Glutamatergic neuron (in vitro differentiated cells): Measurements from ENCODE around the gene MAST2. TPM values are rescaled to one million over a fixed set of nuclear protein-coding genes. Genes with fewer than 3 reads are reported as not detected.

Source experiments
- DNase-seq: peaks from one replicate; pipeline ENCODE4 v3.0.0; 2022
- H3K27ac Mint-ChIP-seq: one replicate; pipeline ENCODE4 v1.8.0; 2020; ENCODE audit warnings: mild to moderate bottlenecking, mixed read lengths, inconsistent platforms; ENCODE audit not compliant: unreplicated experiment
- H3K27me3 Mint-ChIP-seq: one replicate; pipeline ENCODE4 v1.8.0; 2020; ENCODE audit warnings: mild to moderate bottlenecking, moderate library complexity, mixed read lengths, inconsistent platforms; ENCODE audit not compliant: unreplicated experiment
- H3K36me3 Mint-ChIP-seq: one replicate; pipeline ENCODE4 v1.8.0; 2020; ENCODE audit warnings: mild to moderate bottlenecking, mixed read lengths, inconsistent platforms; ENCODE audit not compliant: unreplicated experiment
- H3K4me1 Mint-ChIP-seq: one replicate; pipeline ENCODE4 v1.8.0; 2020; ENCODE audit warnings: mild to moderate bottlenecking, low read depth, mixed read lengths, inconsistent platforms; ENCODE audit not compliant: unreplicated experiment
- H3K4me3 Mint-ChIP-seq: one replicate; pipeline ENCODE4 v1.8.0; 2020; ENCODE audit warnings: mild to moderate bottlenecking, mixed read lengths, inconsistent platforms; ENCODE audit not compliant: unreplicated experiment
- H3K9me3 Mint-ChIP-seq: one replicate; pipeline ENCODE4 v1.8.0; 2020; ENCODE audit warnings: mild to moderate bottlenecking, moderate library complexity, mixed read lengths, inconsistent platforms; ENCODE audit not compliant: unreplicated experiment
- CTCF ChIP-seq: fragments of 200-600 bp; sonication (generic); IDR thresholded peaks from one replicate; pipeline ENCODE4 v1.5.0; 2021; ENCODE audit not compliant: partially characterized antibody, unreplicated experiment
- total RNA-seq: library from RNA; stranded (reverse); fragmentation: NEBNext Ultra II Directional; extraction: Animal tissue kit (Norgen Biotek cat#: 25700); gene quantifications from one replicate; pipeline ENCODE4 v1.2.1, GENCODE V29; 2021; ENCODE audit not compliant: unreplicated experiment

MAST2 gene
- total RNA-seq, 1 donor from 2014 or later: 95.1 TPM

GRCh38 chr1:45876000-45876617 is 72.7 kb downstream of the MAST2 start:
- no peak for TF ChIP-seq CTCF
- H3K27me3 Mint-ChIP-seq: no peaks in the 10 kb centered on the region
- no peaks in the 10 kb centered on the region for H3K36me3 Mint-ChIP-seq
- no peak overlapping the region for H3K4me3 Mint-ChIP-seq
- H3K27ac Mint-ChIP-seq: no peak overlapping the region
- H3K9me3 Mint-ChIP-seq: peaks cover 2% of the 10 kb centered on the region
- no peak for DNase-seq
- peaks cover 3% of the 10 kb centered on the region for H3K4me1 Mint-ChIP-seq

GRCh38 chr1:45877264-45877663 is 73.9 kb downstream of the MAST2 start:
- Mint-ChIP-seq H3K4me1 (no peaks in the 10 kb centered on the region), H3K27me3 (no peaks in the 10 kb centered on the region), H3K4me3 (no peak overlapping the region), H3K27ac (no peak overlapping the region), H3K36me3 (no peaks in the 10 kb centered on the region), H3K9me3 (peaks cover 2% of the 10 kb centered on the region)
- no peak for DNase-seq
- TF ChIP-seq CTCF: no peak

GRCh38 chr1:45879885-45880598 is 76.6 kb downstream of the MAST2 start:
- H3K36me3 Mint-ChIP-seq: no peaks in the 10 kb centered on the region
- H3K9me3 Mint-ChIP-seq: peaks cover 2% of the 10 kb centered on the region
- H3K27ac Mint-ChIP-seq: no peak overlapping the region
- no peak overlapping the region for H3K4me3 Mint-ChIP-seq
- H3K4me1 Mint-ChIP-seq: no peaks in the 10 kb centered on the region
- DNase-seq: no peak
- H3K27me3 Mint-ChIP-seq: no peaks in the 10 kb centered on the region
- no peak for TF ChIP-seq CTCF

GRCh38 chr1:45880930-45881329 is 77.5 kb downstream of the MAST2 start:
- Mint-ChIP-seq H3K9me3 (peaks cover 2% of the 10 kb centered on the region), H3K4me3 (no peak overlapping the region), H3K27ac (no peak overlapping the region), H3K36me3 (no peaks in the 10 kb centered on the region), H3K27me3 (no peaks in the 10 kb centered on the region), H3K4me1 (no peaks in the 10 kb centered on the region)
- TF ChIP-seq CTCF: no peak
- DNase-seq: no peak

- TF ChIP-seq CTCF: no peak
- H3K36me3 Mint-ChIP-seq: no peaks in the 10 kb centered on the region
- H3K4me1 Mint-ChIP-seq: no peaks in the 10 kb centered on the region
Measured at GRCh38 chr1:45883658-45884057, 80.2 kb downstream of the MAST2 start.

More at GRCh38 chr1:45883658-45884057, 80.2 kb downstream of the MAST2 start:
- H3K27ac Mint-ChIP-seq: no peak overlapping the region
- H3K4me3 Mint-ChIP-seq: no peak overlapping the region
- no peak for DNase-seq
- peaks cover 2% of the 10 kb centered on the region for H3K27me3 Mint-ChIP-seq
- peaks cover 2% of the 10 kb centered on the region for H3K9me3 Mint-ChIP-seq
